Measurements from ENCODE around the gene HSPB6. TPM values are rescaled to one million over a fixed set of nuclear protein-coding genes. Genes with fewer than 3 reads are reported as not detected.

The HSPB6 gene
- total RNA-seq, 4 donors from 2014 or later, result 22.3 to 185 (median 43.9) TPM

GRCh38 chr19:35740423-35741202 lies 16.2 kb downstream of the HSPB6 start:
- in situ Hi-C loops (cut with MboI; ENCODE audit: low pct_ligation_motif_present in 1 of 4, low pct_unique_long_range_greater_than_20kb in 1 of 4, low sequenced_read_pairs in 3 of 4) (no loop called here), intact Hi-C loops (cut with DNase I; ENCODE audit: low total_unique reads) (loop anchor here (10.0 kb wide), 1 partner anchor 194 kb away; the partner anchor contains the start of gene LRFN3)
- DNase-seq, result peak; percentile 98
- no peaks in the 10 kb centered on the region for H3K9me3 ChIP-seq
- peak overlapping the region; percentile 82 to 97 (median 88) for H3K27ac ChIP-seq
- peak overlapping the region; percentile 49 to 63 (median 54) for H3K4me3 ChIP-seq
- H3K4me1 ChIP-seq, result peaks cover 8 to 22% (median 16%) of the 10 kb centered on the region in 4 donors
- H3K27me3 ChIP-seq, result no peaks in the 10 kb centered on the region
- TF ChIP-seq CTCF (IDR thresholded peaks at IDR 0.05) (peak in 2 of 5 experiments; percentile 25 to 33), POLR2AphosphoS5 (IDR thresholded peaks at IDR 0.05) (peak; percentile 24 to 66 (median 66)), EP300 (IDR thresholded peaks at IDR 0.05; ENCODE audit: low read depth) (peak; percentile 68), POLR2A (IDR thresholded peaks at IDR 0.05) (peak; percentile 52)
- H3K36me3 ChIP-seq, result peaks cover 0 to 7% (median 3%) of the 10 kb centered on the region in 4 donors
- 1% methylated on average over 62 of the region's 63 CpGs; no CpG with 5 or more reads in 1 of the 2 donors for WGBS, 2 donors (ENCODE audit: low coverage in 1 of 2)

DNA sequence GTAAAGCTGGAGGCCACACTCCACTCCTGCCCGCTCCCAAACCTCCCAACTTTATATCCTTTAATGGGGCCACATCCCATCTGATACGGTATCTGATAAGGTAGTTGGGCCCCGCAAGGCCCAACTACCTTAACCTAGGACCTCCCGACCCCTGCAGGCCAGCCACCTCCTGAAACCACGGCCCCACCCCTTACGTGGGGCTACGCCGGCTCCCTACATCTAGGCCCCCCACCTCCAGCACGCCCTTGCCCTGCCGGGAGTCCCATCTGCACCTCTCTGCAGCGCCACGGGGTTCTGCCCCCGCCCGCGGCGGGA lies 16.8 kb downstream of the HSPB6 start:
- peak overlapping the region; percentile 46 to 63 (median 50) for H3K4me3 ChIP-seq
- H3K4me1 ChIP-seq, result peaks cover 8 to 22% (median 16%) of the 10 kb centered on the region in 4 donors
- 2% methylated on average over 16 of the region's 16 CpGs; no CpG with 5 or more reads in 1 of the 2 donors for WGBS, 2 donors (ENCODE audit: low coverage in 1 of 2)
- DNase-seq, result no peak
- intact Hi-C loops (cut with DNase I; ENCODE audit: low total_unique reads) (loop anchor here (10.0 kb wide), 1 partner anchor 195 kb away; the partner anchor contains the start of gene LRFN3), in situ Hi-C loops (cut with MboI; ENCODE audit: low pct_ligation_motif_present in 1 of 4, low pct_unique_long_range_greater_than_20kb in 1 of 4, low sequenced_read_pairs in 3 of 4) (no loop called here)
- TF ChIP-seq POLR2A (IDR thresholded peaks at IDR 0.05) (no peak), EP300 (IDR thresholded peaks at IDR 0.05; ENCODE audit: low read depth) (no peak), CTCF (IDR thresholded peaks at IDR 0.05) (no peak), POLR2AphosphoS5 (IDR thresholded peaks at IDR 0.05) (no peak)
- H3K27me3 ChIP-seq, result no peaks in the 10 kb centered on the region
- peak overlapping the region; percentile 82 to 97 (median 88) for H3K27ac ChIP-seq
- no peaks in the 10 kb centered on the region for H3K9me3 ChIP-seq
- peaks cover 0 to 7% (median 3%) of the 10 kb centered on the region in 4 donors for H3K36me3 ChIP-seq

DNA sequence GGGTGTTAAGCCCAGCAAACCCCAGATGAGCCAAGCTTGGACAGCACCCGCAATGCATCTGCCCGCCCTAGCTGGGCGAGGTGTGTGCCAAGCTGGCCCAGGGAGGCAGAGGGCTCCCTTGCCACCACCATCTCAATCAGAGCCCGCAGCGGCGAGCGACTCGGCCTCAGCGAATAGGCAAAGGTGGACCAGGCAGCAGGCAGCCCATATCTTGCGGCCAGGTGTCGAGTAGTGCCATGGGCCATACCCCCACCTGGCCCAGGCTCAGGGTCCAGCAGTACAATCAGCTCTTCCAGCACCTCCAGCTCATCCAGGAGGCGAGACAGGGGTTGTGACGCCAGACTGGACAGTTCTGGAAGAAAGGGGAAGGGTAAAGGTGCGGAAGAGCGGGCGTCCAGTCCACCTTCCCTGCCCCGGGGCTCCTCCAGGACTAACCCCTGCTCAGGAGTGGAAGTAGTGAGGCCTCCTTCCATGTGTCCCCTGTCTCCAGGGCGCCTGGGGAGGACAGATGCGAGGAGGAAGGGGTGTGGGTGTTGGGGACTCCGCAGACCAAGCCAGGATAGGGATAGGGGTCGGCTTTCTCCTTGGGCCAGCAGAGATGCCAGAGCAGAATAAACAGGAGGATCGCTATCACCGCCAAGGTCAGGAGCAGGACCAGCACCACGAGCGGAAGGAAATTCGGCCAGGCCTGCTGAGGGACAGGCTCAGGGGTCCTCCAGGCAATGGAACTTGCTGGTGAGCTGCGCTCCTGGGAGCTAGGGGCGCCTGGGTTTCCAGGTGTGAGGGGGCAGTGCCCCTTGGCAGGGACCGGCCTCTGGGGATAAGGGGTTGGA lies 17.3 kb downstream of the HSPB6 start:
- no peaks in the 10 kb centered on the region for H3K9me3 ChIP-seq
- no peaks in the 10 kb centered on the region for H3K27me3 ChIP-seq
- peaks cover 7 to 21% (median 14%) of the 10 kb centered on the region in 4 donors for H3K4me1 ChIP-seq
- no peak for TF ChIP-seq CTCF (IDR thresholded peaks at IDR 0.05)
- no peak for TF ChIP-seq POLR2AphosphoS5 (IDR thresholded peaks at IDR 0.05)
- TF ChIP-seq POLR2A (IDR thresholded peaks at IDR 0.05), result no peak
- no peak for TF ChIP-seq EP300 (IDR thresholded peaks at IDR 0.05; ENCODE audit: low read depth)
- H3K4me3 ChIP-seq, result peak overlapping the region in 3 of 4 donors; percentile 46 to 63 (median 52)
- H3K36me3 ChIP-seq, result peaks cover 0 to 7% (median 3%) of the 10 kb centered on the region in 4 donors
- peak overlapping the region; percentile 82 to 97 (median 88) for H3K27ac ChIP-seq
- 80 to 84% methylated on average over 2 to 29 of the region's 29 CpGs for WGBS, 2 donors (ENCODE audit: low coverage in 1 of 2)
- intact Hi-C loops (cut with DNase I; ENCODE audit: low total_unique reads), result loop anchor here (10.0 kb wide), 1 partner anchor 195 kb away; the partner anchor contains the start of gene LRFN3
- in situ Hi-C loops (cut with MboI; ENCODE audit: low pct_ligation_motif_present in 1 of 4, low pct_unique_long_range_greater_than_20kb in 1 of 4, low sequenced_read_pairs in 3 of 4), result no loop called here
- DNase-seq, result no peak

DNA sequence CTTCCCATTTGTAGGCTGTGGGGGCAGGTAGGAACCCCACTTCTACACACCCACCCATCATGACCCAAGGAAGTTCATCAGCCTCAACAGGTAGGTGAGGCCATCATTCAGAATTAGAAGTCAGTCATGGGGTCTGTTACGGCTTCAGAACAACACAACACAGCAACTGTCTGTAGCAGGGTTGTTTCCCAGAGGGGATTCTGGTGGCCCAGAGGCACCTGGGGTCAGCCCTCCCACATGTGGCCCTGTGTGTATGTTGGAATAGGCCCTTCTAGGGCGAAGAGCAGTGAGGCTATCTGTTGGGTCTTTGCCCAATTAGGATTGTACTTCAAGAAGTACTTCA lies 18.0 kb downstream of the HSPB6 start:
- Histone ChIP-seq H3K4me1 (peaks cover 4 to 14% (median 9%) of the 10 kb centered on the region in 4 donors), H3K9me3 (no peaks in the 10 kb centered on the region), H3K27me3 (no peaks in the 10 kb centered on the region), H3K27ac (peak overlapping the region in 1 of 4 donors; percentile 97), H3K36me3 (peaks cover 0 to 10% (median 3%) of the 10 kb centered on the region in 4 donors), H3K4me3 (no peak overlapping the region)
- WGBS, 2 donors (ENCODE audit: low coverage in 1 of 2), result 97% methylated on average over 2 of the region's 2 CpGs; no CpG with 5 or more reads in 1 of the 2 donors
- TF ChIP-seq POLR2A (IDR thresholded peaks at IDR 0.05) (no peak), EP300 (IDR thresholded peaks at IDR 0.05; ENCODE audit: low read depth) (no peak), CTCF (IDR thresholded peaks at IDR 0.05) (no peak), POLR2AphosphoS5 (IDR thresholded peaks at IDR 0.05) (no peak)
- intact Hi-C loops (cut with DNase I; ENCODE audit: low total_unique reads), result no loop called here
- DNase-seq, result no peak
- in situ Hi-C loops (cut with MboI; ENCODE audit: low pct_ligation_motif_present in 1 of 4, low pct_unique_long_range_greater_than_20kb in 1 of 4, low sequenced_read_pairs in 3 of 4), result no loop called here

All from transverse colon (tissue), 4 donors.